HepG2 (cell line): Measurements from ENCODE around the gene PTPN18. TPM values are rescaled to one million over a fixed set of nuclear protein-coding genes. Genes with fewer than 3 reads are reported as not detected.

ENCODE experiments used
- CHD2 ChIP-seq: IDR thresholded peaks from 2 replicates; pipeline ENCODE4 v1.6.1; 2011; ENCODE audit warnings: low read depth, low read length, improper control_type of control experiment
- JDP2 ChIP-seq: sonication (generic); formaldehyde crosslinking; IDR thresholded peaks from 2 replicates; pipeline ENCODE4 v1.8.1; 2022; ENCODE audit warnings: missing genetic modification reagents, borderline replicate concordance
- MAFK ChIP-seq, 2 experiments: IDR thresholded peaks in 1 of 2; conservative IDR thresholded peaks in 1 of 2; 2 replicates each; pipeline ENCODE4 v1.6.1; 2011; ENCODE audit warnings: improper control_type of control experiment in 2 of 2, low read length in 2 of 2
- NONO ChIP-seq, 2 experiments: fragments of 450-650 bp in 1 of 2; sonication (generic) in 1 of 2; formaldehyde crosslinking in 1 of 2; IDR thresholded peaks in 1 of 2; conservative IDR thresholded peaks in 1 of 2; 2 replicates each; pipeline versions ENCODE4 v1.6.1 to v1.8.0; 2017 to 2022; ENCODE audit warnings: mild to moderate bottlenecking in 1 of 2, missing genetic modification reagents in 1 of 2, moderate library complexity in 1 of 2
- PAWR ChIP-seq: sonication (generic); formaldehyde crosslinking; IDR thresholded peaks from 2 replicates; pipeline ENCODE4 v1.4.0; 2020; ENCODE audit warnings: missing genetic modification reagents, mild to moderate bottlenecking, borderline replicate concordance
- RBM39 ChIP-seq: fragments of 200-400 bp; formaldehyde crosslinking; IDR thresholded peaks from one replicate; pipeline ENCODE4 v1.6.1; 2018; ENCODE audit warnings: antibody characterized with exemption, mild to moderate bottlenecking, low read depth, low read length; ENCODE audit not compliant: poor library complexity, severe bottlenecking
- SP1 ChIP-seq, 2 experiments: fragments of 450-650 bp in 1 of 2; sonication (generic) in 1 of 2; formaldehyde crosslinking in 1 of 2; IDR thresholded peaks; 2 replicates each; pipeline versions ENCODE4 v1.4.0 to v1.6.1; 2016 to 2020; ENCODE audit warnings: missing genetic modification reagents in 1 of 2
- THYN1 ChIP-seq: sonication (generic); formaldehyde crosslinking; IDR thresholded peaks from 2 replicates; pipeline ENCODE4 v1.8.1; 2023; ENCODE audit warnings: low read depth, mild to moderate bottlenecking, moderate library complexity, missing genetic modification reagents, borderline replicate concordance
- ZBTB4 ChIP-seq: sonication (generic); formaldehyde crosslinking; IDR thresholded peaks from 2 replicates; pipeline ENCODE4 v1.4.0; 2020; ENCODE audit warnings: missing genetic modification reagents, mild to moderate bottlenecking, borderline replicate concordance
- ZNF142 ChIP-seq: sonication (generic); formaldehyde crosslinking; IDR thresholded peaks from 2 replicates; pipeline ENCODE4 v1.4.0; 2020; ENCODE audit warnings: missing genetic modification reagents
- ZNF207 ChIP-seq: fragments of 450-650 bp; IDR thresholded peaks from 2 replicates; pipeline ENCODE4 v1.6.1; 2016; ENCODE audit warnings: antibody characterized with exemption, borderline replicate concordance
- ZNF619 ChIP-seq: sonication (generic); formaldehyde crosslinking; IDR thresholded peaks from 2 replicates; pipeline ENCODE4 v1.4.0; 2020; ENCODE audit warnings: mild to moderate bottlenecking, missing genetic modification reagents
- ZSCAN31 ChIP-seq: sonication (generic); formaldehyde crosslinking; IDR thresholded peaks from 2 replicates; pipeline ENCODE4 v1.5.0; 2020; ENCODE audit warnings: low read depth, mild to moderate bottlenecking, missing genetic modification reagents
- polyA plus RNA-seq, 8 experiments: library from polyadenylated mRNA; depleted of rRNA in 3 of 8; stranded (reverse) in 7 of 8; unstranded in 1 of 8; fragments of >200 nt; fragmentation: Illumina TruSeq in 4 of 8; extraction: Trizol in 4 of 8; gene quantifications; 2 replicates each; pipeline versions ENCODE4 v1.2.1 to v1.2.3, GENCODE V29; 2011 to 2016; ENCODE audit warnings: low read depth in 4 of 8, missing spikeins in 1 of 8, mixed read lengths in 1 of 8; ENCODE audit not compliant: insufficient read depth in 1 of 8
- total RNA-seq, 5 experiments: library from RNA; depleted of rRNA; stranded (reverse); fragments of >200 nt; fragmentation: Illumina TruSeq; extraction: Trizol; gene quantifications; 2 replicates each; pipeline ENCODE4 v1.2.3, GENCODE V29; 2016; ENCODE audit warnings: low read depth in 1 of 5
- TF ChIP-seq, protein P1 (sequence below): fragments of 450-650 bp; IDR thresholded peaks from 2 replicates; pipeline ENCODE4 v1.6.1; 2017; ENCODE audit warnings: mild to moderate bottlenecking

Gene PTPN18
- total and polyA plus RNA-seq, 2 of the 13 experiments (the other 11 are each of a cell fraction or from before 2014, with no cell fraction given) = 14.8 to 39.6 TPM

- TF ChIP-seq ZNF142 (CRISPR knock-in tag) (peak; percentile 74), PAWR (CRISPR knock-in tag) (0 out of 2 replicates have a peak, but pooled peaks have one; percentile 21), MAFK (conservative IDR thresholded peaks at IDR 0.05 in 1 of 2, IDR thresholded peaks at IDR 0.05 in 1 of 2; ENCODE audit: low read length in 2 of 2) (no peak), ZNF619 (CRISPR knock-in tag) (peak; percentile 16; the same call in 1 of the 2 replicates), SP1 (IDR thresholded peaks at IDR 0.05) (no peak), SP1 (CRISPR knock-in tag; IDR thresholded peaks at IDR 0.05) (0 out of 2 replicates have a peak, but pooled peaks have one; percentile 31), JDP2 (CRISPR knock-in tag) (no peak), ZSCAN31 (no peak), ZNF207 (no peak), CHD2 (no peak), NONO (IDR thresholded peaks at IDR 0.05) (no peak), NONO (CRISPR knock-in tag; conservative IDR thresholded peaks at IDR 0.05) (peak; percentile 81), ZBTB4 (CRISPR knock-in tag) (no peak), THYN1 (CRISPR knock-in tag) (no peak), RBM39 (peak; percentile 53)
- TF ChIP-seq, protein P1, sequence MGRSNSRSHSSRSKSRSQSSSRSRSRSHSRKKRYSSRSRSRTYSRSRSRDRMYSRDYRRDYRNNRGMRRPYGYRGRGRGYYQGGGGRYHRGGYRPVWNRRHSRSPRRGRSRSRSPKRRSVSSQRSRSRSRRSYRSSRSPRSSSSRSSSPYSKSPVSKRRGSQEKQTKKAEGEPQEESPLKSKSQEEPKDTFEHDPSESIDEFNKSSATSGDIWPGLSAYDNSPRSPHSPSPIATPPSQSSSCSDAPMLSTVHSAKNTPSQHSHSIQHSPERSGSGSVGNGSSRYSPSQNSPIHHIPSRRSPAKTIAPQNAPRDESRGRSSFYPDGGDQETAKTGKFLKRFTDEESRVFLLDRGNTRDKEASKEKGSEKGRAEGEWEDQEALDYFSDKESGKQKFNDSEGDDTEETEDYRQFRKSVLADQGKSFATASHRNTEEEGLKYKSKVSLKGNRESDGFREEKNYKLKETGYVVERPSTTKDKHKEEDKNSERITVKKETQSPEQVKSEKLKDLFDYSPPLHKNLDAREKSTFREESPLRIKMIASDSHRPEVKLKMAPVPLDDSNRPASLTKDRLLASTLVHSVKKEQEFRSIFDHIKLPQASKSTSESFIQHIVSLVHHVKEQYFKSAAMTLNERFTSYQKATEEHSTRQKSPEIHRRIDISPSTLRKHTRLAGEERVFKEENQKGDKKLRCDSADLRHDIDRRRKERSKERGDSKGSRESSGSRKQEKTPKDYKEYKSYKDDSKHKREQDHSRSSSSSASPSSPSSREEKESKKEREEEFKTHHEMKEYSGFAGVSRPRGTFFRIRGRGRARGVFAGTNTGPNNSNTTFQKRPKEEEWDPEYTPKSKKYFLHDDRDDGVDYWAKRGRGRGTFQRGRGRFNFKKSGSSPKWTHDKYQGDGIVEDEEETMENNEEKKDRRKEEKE = no peak
Observed at GRCh38 chr2:130355578-130356431, at the start of gene PTPN18 (continued).
